HK-2 (cell line): ENCODE data around the gene GPA33.

Experiments
- DNase-seq: peaks from one replicate; pipeline ENCODE4 v3.0.0-alpha.2; 2018; ENCODE audit not compliant: unreplicated experiment

The GPA33 gene

DNA sequence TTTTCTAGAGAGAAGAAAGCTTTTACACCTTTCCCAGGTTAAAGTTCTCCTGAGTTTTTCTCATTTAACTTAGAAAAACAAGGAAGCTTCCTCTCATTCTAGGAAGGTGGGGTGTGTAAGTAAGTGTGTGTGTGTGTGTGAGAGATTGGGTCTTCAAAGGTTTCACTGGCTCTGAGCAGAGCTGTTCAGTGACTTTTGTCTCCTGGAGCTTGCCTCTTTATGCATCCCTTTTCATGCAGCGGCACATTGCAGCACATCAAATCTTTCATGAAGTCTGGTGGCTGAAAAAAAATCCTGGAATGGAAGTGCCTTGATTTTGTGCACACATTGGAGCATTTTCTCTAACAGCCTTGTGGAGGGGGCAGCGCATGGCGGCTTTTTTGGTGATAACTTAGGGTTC is 3.4 kb downstream of the GPA33 start:
- DNase-seq: no peak

DNA sequence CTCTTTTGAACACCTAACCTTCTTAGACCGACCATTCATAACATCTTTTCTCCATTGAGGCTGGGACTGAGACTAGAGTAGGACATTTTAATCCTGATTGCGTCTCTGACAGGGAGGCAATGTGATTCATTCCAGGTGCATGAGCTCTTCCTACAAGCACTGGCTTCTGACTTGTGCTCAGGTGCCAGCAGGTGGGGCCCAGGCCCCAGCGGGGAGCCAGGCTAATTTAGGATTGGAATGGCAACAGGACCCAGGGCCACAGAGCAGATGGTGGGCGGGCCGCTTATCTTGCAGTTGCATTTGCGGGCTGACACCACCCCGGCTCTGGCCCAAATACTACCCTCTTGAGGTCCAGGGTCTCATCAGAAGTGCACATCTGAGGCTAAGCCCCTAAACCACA is 4.1 kb downstream of the GPA33 start:
- DNase-seq: no peak

GRCh38 chr1:167084757-167085156 is 5.4 kb downstream of the GPA33 start:
- no peak for DNase-seq

GRCh38 chr1:167083871-167084270 is 6.3 kb downstream of the GPA33 start:
- DNase-seq: no peak

DNA sequence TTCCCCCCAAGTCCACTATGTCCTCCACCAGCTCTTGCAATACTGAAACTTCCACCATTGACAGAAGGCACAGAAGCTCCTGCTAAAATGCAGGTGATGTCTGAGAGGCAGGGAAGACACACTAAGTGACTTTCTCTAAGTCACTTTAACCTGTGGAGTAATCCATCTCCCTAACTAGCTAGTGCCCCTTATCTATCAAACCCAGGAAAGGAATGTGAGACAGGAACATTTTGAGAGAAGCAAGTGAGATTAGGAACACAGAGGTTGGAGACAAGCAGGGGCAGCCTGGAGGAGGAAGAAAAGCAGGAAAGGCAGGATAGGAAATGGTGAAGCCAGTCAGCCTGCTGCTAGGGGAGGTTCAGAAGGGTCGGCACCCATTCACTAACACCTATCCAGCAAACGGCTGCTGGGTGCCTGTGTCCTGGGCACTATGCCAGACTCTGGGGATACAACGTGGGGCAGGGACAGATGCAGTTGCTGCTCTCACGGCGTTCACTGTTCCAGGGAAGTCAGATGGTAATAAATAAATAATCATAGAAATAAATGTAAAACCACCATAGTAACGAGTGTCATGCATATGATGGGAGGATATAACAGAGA is 7.0 kb downstream of the GPA33 start:
- DNase-seq: no peak

- no peak for DNase-seq
These were observed 7.6 kb downstream of the GPA33 start for GRCh38 chr1:167082511-167083027.

- no peak for DNase-seq
These were observed 8.5 kb downstream of the GPA33 start for GRCh38 chr1:167081594-167082156.

DNA sequence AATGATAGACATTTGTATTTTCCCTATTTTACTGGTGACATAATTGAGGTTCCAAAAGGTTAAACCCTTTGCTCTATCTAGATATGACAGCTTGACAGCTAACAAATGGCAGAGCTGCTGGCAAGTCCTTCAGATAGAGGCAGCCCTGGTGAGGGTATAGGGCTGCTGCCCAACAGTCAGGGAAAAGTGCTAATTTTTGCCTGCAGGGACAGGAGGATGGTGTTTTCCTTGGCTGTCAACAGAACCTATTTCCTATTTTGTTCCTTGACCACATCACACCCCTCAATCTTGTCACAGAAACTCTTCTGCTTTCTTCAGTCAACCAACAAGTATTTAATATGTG is 12.3 kb downstream of the GPA33 start:
- no peak for DNase-seq

- no peak for DNase-seq
These were observed 12.9 kb downstream of the GPA33 start for GRCh38 chr1:167077128-167077867.

GRCh38 chr1:167076136-167076710 is 14.0 kb downstream of the GPA33 start:
- no peak for DNase-seq

DNA sequence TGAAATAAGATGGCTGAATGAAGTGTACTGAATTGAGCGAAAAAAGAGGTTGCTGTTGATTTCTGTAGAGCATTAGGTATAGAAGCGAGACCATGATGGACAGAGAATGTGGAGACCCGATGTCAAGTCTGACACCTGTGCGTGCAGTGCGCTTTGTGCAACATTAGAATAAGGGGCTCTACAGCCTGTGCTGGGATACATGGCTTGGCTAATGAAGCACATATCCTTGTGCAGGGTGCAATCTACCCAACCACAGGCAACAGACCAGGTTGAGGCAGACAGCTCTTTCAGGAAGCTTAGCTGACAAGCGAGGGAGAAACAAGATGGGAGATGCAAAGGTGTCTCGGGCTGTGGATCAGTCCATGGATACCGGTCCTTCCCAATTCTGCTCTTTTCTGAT is 18.9 kb downstream of the GPA33 start:
- DNase-seq: no peak

- no peak for DNase-seq
These were observed 21.4 kb downstream of the GPA33 start for GRCh38 chr1:167068761-167069160.

- DNase-seq: no peak
These were observed 22.3 kb downstream of the GPA33 start for GRCh38 chr1:167067904-167068303.

- DNase-seq: peak; percentile 80
These were observed 23.6 kb downstream of the GPA33 start for GRCh38 chr1:167066333-167067122.

- no peak for DNase-seq
These were observed 24.7 kb downstream of the GPA33 start for GRCh38 chr1:167065471-167065870.

DNA sequence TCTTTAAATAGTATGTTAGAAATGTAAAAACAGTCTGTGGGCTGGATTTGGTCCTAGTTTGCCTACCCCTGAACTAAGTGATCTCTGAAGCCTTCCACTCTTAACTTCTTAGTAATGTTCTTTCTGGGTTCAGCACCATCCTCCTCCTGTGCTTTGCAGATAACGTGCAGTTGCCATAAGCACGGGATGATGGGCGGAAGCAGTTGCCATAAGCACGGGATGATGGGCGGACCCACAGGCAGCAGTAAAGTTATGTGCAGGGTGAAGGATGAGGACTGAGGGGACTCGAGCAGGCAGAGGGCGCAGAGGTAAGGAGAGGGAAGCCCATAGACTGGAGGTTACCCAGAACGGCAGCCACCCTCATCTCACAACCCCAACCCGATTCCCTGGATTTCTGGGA is 25.6 kb downstream of the GPA33 start:
- no peak for DNase-seq

GRCh38 chr1:167061073-167061464 is 29.1 kb downstream of the GPA33 start:
- no peak for DNase-seq

DNA sequence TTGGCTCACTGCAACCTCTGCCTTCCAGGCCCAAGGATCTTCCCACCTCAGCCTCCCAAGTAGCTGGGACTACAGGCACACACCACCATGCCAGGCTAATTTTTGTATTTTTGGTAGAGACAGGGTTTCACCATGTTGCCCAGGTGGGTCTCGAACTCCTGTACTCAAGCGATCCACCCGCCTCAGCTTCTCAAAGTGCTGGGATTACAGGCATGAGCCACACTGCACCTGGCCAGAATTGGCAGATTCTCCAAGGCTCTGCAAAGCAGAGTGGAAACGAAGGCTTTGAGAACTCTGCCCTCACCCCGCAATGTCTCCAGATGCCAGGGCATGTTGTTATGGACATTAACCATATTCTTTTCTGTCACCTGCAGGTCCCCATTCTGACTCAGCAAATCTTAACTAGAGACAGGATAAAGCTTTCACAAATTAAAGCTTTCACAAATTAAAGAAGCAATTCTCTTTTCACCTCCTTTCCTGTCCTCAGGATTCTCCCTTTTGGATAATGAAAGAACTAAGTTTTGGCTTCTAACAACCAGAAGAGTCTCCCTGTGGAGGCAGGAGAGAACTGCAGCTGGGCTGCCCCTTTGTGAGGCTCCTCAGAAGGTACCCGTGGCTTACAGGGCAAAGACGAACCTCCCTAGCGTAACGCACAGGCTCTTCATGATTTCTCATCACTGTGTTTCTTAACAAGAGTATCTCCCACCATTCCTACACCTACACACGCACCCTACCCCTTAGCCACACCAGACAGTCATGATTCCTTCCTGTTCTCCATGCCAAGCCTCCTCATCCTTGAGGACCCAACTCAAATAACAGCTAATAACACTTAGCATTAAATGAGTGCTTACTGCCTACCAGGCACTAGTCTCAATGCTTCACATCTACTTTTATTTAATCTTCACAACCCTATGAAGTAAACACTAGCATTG is 29.8 kb downstream of the GPA33 start:
- DNase-seq: no peak

GRCh38 chr1:167059809-167060107 is 30.4 kb downstream of the GPA33 start:
- DNase-seq: no peak

- DNase-seq: peak; percentile 85
These were observed 30.9 kb downstream of the GPA33 start for GRCh38 chr1:167059045-167059808.
